Panc1 (cell line): ENCODE data around the gene GTF2E1.
"Not testable (repeated sequence)": the region's sequence is repeated elsewhere in the genome, so short reads cannot be mapped to it uniquely, and the experiment has no call there.

Experiments
- CTCF ChIP-seq: fragments of 450-650 bp; IDR thresholded peaks from 2 replicates; pipeline ENCODE4 v1.5.1; 2017; ENCODE audit warnings: mild to moderate bottlenecking
- POLR2AphosphoS5 ChIP-seq: IDR thresholded peaks from 2 replicates; pipeline ENCODE4 v1.6.1; 2012; ENCODE audit warnings: mild to moderate bottlenecking, low read depth, low read length, moderate library complexity
- SIN3A ChIP-seq: IDR thresholded peaks from 2 replicates; pipeline ENCODE4 v1.6.1; 2012; ENCODE audit warnings: low read depth, mild to moderate bottlenecking, low read length, moderate library complexity, borderline replicate concordance; ENCODE audit not compliant: insufficient read depth

DNA sequence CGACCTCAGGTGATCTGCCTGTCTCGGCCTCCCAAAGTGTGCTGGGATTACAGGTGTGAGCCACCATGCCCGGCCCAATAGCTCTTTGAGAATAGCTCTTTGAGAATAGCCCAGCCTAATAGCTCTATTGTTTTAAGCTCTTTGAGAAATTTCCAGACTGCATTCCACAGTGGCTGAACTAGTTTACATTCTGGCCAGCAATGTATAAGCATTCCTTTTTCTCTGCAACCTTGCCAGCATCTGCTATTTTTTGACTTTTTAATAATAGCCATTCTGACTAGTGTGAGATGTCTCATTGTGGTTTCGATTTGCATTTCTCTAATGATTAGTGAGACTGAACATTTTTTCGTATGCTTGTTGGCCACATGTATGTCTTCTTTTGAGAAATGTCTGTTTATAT is 43.3 kb downstream of the GTF2E1 start:
- TF ChIP-seq CTCF, SIN3A, POLR2AphosphoS5: not testable (repeated sequence)
